Testis (tissue), 2 donors: Measurements from ENCODE around the gene RRP15.

Source experiments
- POLR2A ChIP-seq: fragments of 450-650 bp; IDR thresholded peaks from one replicate; pipeline ENCODE4 v1.6.1; 2017; ENCODE audit warnings: antibody characterized with exemption, mild to moderate bottlenecking, moderate library complexity
- TF ChIP-seq, protein P1 (sequence below), 3 experiments: fragments of 450-650 bp in 2 of 3; fragments of 200-600 bp in 1 of 3; sonication (generic) in 1 of 3; IDR thresholded peaks; one replicate each; pipeline ENCODE4 v1.5.1; 2016 to 2019; ENCODE audit warnings: antibody characterized with exemption in 3 of 3, mild to moderate bottlenecking in 2 of 3, moderate library complexity in 1 of 3

- TF ChIP-seq, protein P1, sequence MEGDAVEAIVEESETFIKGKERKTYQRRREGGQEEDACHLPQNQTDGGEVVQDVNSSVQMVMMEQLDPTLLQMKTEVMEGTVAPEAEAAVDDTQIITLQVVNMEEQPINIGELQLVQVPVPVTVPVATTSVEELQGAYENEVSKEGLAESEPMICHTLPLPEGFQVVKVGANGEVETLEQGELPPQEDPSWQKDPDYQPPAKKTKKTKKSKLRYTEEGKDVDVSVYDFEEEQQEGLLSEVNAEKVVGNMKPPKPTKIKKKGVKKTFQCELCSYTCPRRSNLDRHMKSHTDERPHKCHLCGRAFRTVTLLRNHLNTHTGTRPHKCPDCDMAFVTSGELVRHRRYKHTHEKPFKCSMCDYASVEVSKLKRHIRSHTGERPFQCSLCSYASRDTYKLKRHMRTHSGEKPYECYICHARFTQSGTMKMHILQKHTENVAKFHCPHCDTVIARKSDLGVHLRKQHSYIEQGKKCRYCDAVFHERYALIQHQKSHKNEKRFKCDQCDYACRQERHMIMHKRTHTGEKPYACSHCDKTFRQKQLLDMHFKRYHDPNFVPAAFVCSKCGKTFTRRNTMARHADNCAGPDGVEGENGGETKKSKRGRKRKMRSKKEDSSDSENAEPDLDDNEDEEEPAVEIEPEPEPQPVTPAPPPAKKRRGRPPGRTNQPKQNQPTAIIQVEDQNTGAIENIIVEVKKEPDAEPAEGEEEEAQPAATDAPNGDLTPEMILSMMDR (IDR thresholded peaks at IDR 0.05) = no peak
- TF ChIP-seq POLR2A = no peak
Measured at GRCh38 chr1:218254296-218254946, 30.7 kb upstream of the RRP15 start.
